ENCODE data around the gene MEIKIN.

DNA sequence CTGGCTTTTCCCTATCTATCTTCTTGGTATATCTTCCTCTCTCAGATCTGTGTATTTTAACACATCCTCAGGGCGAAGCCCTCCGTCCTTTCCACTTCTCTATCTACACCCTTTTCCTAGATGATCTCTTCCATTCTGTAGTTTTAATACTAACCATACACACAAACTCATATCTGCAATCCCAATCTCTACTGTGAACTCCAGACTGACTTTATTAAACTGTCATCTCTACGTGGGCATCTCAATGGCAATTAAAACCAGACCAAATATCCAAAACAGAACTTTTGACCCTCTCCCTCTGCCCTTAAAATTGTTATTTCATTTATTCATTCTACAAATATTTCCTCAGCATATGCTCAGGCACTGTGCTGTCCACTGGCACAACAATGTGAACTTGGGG, 155.7 kb downstream of the MEIKIN start:
- TF ChIP-seq, protein P1, sequence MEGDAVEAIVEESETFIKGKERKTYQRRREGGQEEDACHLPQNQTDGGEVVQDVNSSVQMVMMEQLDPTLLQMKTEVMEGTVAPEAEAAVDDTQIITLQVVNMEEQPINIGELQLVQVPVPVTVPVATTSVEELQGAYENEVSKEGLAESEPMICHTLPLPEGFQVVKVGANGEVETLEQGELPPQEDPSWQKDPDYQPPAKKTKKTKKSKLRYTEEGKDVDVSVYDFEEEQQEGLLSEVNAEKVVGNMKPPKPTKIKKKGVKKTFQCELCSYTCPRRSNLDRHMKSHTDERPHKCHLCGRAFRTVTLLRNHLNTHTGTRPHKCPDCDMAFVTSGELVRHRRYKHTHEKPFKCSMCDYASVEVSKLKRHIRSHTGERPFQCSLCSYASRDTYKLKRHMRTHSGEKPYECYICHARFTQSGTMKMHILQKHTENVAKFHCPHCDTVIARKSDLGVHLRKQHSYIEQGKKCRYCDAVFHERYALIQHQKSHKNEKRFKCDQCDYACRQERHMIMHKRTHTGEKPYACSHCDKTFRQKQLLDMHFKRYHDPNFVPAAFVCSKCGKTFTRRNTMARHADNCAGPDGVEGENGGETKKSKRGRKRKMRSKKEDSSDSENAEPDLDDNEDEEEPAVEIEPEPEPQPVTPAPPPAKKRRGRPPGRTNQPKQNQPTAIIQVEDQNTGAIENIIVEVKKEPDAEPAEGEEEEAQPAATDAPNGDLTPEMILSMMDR (conservative IDR thresholded peaks at IDR 0.05; ENCODE audit: low read depth in 2 of 2): no peak
- no peak for TF ChIP-seq NANOG (IDR thresholded peaks at IDR 0.05; ENCODE audit: borderline replicate concordance)
- TF ChIP-seq EZH2phosphoT487 (IDR thresholded peaks at IDR 0.05; ENCODE audit: unreplicated experiment): no peak
- TF ChIP-seq POLR2AphosphoS5 (IDR thresholded peaks at IDR 0.05; ENCODE audit: low read depth): no peak
